ENCODE measurements around the gene TMPRSS2.
"Not testable (repeated sequence)": the region's sequence is repeated elsewhere in the genome, so short reads cannot be mapped to it uniquely, and the experiment has no call there.

The TMPRSS2 gene

DNA sequence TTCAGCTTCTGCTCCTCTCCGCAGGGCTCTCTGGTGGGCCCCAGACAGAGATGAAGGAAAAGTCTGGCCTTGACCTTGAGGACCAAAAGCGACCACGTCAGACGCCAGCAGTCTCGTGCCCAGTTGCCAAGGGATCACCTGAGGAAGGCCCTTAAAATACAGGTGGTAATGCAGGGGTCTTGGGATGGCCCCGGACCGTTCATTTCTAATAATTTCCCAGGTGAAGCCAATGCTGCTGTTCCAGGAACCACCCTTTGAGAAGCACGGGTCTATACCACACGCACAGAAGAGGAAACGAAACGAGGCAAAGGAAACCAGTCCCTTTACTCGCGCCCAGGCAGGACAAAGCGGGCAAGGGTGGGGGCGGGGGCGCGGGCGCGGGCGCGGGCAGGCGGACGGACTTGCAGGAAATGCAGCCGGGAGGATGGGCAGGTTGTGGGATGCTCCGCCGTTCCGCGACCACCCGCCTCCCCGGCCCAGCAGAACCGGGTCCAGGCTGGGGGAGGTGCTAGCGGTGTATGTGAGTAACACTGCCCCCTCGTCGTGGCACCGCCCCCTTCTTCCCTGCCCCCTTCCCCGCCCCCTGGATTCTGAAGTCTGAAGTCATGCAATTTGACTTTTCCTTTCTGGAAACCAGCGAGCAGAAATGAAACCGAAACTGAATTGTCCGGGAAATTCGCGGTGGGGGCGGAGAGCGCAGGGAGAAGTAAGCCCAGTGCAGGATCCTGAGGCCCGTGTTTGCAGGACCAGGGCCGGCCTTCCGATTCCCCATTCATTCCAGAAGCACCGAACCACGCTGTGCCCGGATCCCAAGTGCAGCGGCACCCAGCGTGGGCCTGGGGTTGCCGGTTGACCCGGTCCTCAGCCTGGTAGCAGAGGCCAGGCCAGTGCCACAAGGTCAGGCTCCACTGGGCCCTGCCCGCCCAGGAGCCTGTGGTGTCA, 87.8 kb downstream of the TMPRSS2 start (continued):
- TF ChIP-seq SCRT1 (tag by site-specific recombination; IDR thresholded peaks at IDR 0.05; ENCODE audit: borderline replicate concordance), result no peak
- no peak; the same call in 1 of the 2 replicates for TF ChIP-seq ZSCAN23 (tag by site-specific recombination; IDR thresholded peaks at IDR 0.05)
- TF ChIP-seq ZNF121 (tag by site-specific recombination; IDR thresholded peaks at IDR 0.05), result no peak

DNA sequence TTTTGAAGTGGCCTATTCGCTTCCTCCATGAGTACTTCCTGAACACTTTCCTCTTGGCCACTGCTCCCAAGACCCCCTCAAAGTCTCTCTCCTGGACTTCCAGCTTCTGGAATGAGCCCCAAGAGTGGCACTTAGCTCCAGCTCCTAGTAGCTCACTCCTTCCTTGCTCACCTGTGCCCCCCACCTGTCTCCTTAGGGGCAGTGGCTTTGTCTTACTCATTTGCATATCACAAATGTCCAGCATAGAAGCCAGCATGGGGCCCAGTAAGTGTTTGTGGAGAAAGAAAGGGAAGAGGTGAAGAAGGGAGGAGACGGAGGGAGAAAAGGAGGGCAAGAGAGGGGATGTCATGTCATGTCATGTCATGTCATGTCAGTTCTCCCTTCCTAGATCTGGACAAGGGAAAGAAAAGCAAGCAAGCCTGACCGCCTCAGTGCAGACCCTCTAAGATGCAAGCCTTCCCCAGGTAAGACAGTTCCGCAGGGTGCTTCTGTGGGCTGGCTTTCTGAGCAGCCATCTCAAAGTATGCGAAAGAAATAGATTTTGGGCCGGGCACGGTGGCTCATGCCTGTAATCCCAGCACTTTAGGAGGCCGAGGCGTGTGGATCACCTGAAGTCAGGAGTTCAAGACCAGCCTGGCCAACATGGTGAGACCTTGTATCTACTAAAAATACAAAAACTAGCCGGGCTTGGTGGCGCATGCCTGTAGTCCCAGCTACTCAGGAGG, 88.8 kb downstream of the TMPRSS2 start:
- POLR2A ChIA-PET, result no interaction called here
- H3K9me3 ChIP-seq (ENCODE audit: control insufficient read depth, insufficient read depth, low read depth, low read length), result no peaks in the 10 kb centered on the region
- 0 out of 2 replicates have a peak, but pooled peaks cover 3% of the 10 kb centered on the region for H3K4me1 ChIP-seq (ENCODE audit: control insufficient read depth, insufficient read depth, low read length)
- CTCF ChIA-PET, result interaction anchor here (0.5 kb wide), 1 partner anchor 790 kb away, joined by 3 read pairs; no protein-coding TSS in a partner anchor
- no peak overlapping the region for H3K4me3 ChIP-seq (ENCODE audit: low read depth, low read length)
- no peaks in the 10 kb centered on the region for H3K36me3 ChIP-seq (ENCODE audit: control insufficient read depth in 2 of 2, insufficient read depth in 1 of 2, low read length in 2 of 2)
- no peak overlapping the region for H3K27ac ChIP-seq (ENCODE audit: extremely low read depth, low read depth, low read length)
- TF ChIP-seq ZBTB17 (tag by site-specific recombination; IDR thresholded peaks at IDR 0.05) (no peak), ZNF366 (tag by site-specific recombination; conservative IDR thresholded peaks at IDR 0.05) (0 out of 2 replicates have a peak, but pooled peaks have one; percentile 30)

DNA sequence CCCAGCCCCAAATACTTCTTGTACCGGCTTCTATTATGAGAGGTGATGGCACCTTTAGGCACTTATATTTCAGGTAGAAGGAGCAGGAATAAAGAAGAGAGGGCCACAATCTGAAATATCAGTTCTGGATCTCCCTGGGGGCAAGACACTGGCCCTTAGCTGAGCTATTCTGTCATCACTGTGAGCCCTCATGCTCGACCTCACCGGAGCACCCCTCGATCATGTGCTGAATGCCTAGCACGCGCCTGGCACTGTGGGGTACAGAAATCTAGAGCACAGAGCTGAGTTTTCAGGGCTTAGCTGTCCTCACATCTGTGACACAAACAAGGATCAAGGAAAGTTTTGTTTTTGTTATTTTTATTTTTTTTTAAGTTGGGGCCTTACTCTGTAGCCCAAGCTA, 89.6 kb downstream of the TMPRSS2 start:
- CTCF ChIA-PET, result no interaction called here
- H3K4me1 ChIP-seq (ENCODE audit: control insufficient read depth, insufficient read depth, low read length), result 0 out of 2 replicates have a peak, but pooled peaks cover 3% of the 10 kb centered on the region
- POLR2A ChIA-PET, result no interaction called here

DNA sequence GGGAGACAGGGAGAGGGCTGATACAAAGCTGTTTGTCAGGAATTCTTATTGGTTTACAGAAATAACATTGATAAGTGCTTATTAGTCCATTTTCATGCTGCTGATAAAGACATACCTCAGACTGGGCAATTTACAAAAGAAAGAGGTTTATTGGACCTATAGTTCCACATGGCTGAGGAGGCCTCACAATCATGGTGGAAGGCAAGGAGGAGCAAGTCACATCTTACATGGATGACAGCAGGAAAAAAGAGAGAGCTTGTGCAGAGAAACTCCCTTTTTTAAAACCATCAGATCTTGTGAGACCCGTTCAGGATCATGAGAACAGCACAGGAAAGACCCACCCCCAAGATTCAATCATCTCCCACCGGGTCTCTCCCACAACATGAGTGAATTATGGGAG, 90.5 kb downstream of the TMPRSS2 start:
- H3K36me3 ChIP-seq (ENCODE audit: control insufficient read depth in 2 of 2, insufficient read depth in 1 of 2, low read length in 2 of 2); H3K27ac ChIP-seq (ENCODE audit: extremely low read depth, low read depth, low read length); H3K4me3 ChIP-seq (ENCODE audit: low read depth, low read length); H3K9me3 ChIP-seq (ENCODE audit: control insufficient read depth, insufficient read depth, low read depth, low read length); POLR2A ChIA-PET; H3K4me1 ChIP-seq (ENCODE audit: control insufficient read depth, insufficient read depth, low read length): not testable (repeated sequence)
- CTCF ChIA-PET, result interaction anchor here (1.0 kb wide), 1 partner anchor 9 kb away, joined by 3 read pairs; the partner anchor contains the start of gene MX1
- peak; percentile 65 for TF ChIP-seq SETDB1 (IDR thresholded peaks at IDR 0.05; ENCODE audit: insufficient read length, low read length)

More for the DNA sequence above, 89.6 kb downstream of the TMPRSS2 start:
- no peaks in the 10 kb centered on the region for H3K36me3 ChIP-seq (ENCODE audit: control insufficient read depth in 2 of 2, insufficient read depth in 1 of 2, low read length in 2 of 2)
- H3K4me3 ChIP-seq (ENCODE audit: low read depth, low read length), result no peak overlapping the region
- H3K9me3 ChIP-seq (ENCODE audit: control insufficient read depth, insufficient read depth, low read depth, low read length), result no peaks in the 10 kb centered on the region
- no peak for TF ChIP-seq ZNF514 (tag by site-specific recombination; IDR thresholded peaks at IDR 0.05)
- no peak for TF ChIP-seq ZIC2 (tag by site-specific recombination; IDR thresholded peaks at IDR 0.05)
- TF ChIP-seq ZNF274 (IDR thresholded peaks at IDR 0.05; ENCODE audit: low read length), result no peak
- TF ChIP-seq ZNF274 (tag by site-specific recombination; IDR thresholded peaks at IDR 0.05; ENCODE audit: borderline replicate concordance), result no peak
- TF ChIP-seq ZNF221 (tag by site-specific recombination; IDR thresholded peaks at IDR 0.05; ENCODE audit: borderline replicate concordance), result no peak
- no peak for TF ChIP-seq YY1 (tag by site-specific recombination; IDR thresholded peaks at IDR 0.05)
- TF ChIP-seq ZNF677 (tag by site-specific recombination; IDR thresholded peaks at IDR 0.05), result no peak
- TF ChIP-seq ZNF830 (tag by site-specific recombination; IDR thresholded peaks at IDR 0.05; ENCODE audit: low read depth), result no peak
- H3K27ac ChIP-seq (ENCODE audit: extremely low read depth, low read depth, low read length), result no peak overlapping the region

All from HEK293 (cell line).